HUES64 (cell line): ENCODE measurements around the gene PURA.

Experiments used
- H3K27ac ChIP-seq: 2 replicates; pipeline ENCODE4 v1.7.0; 2013; ENCODE audit warnings: low read depth, low read length, inconsistent platforms
- H3K27me3 ChIP-seq: 2 replicates; pipeline ENCODE4 v1.6.1; 2013; ENCODE audit warnings: mild to moderate bottlenecking, low read length; ENCODE audit not compliant: insufficient read depth
- H3K36me3 ChIP-seq: 2 replicates; pipeline ENCODE4 v1.6.1; 2013; ENCODE audit warnings: mild to moderate bottlenecking, low read length; ENCODE audit not compliant: insufficient read depth
- H3K4me1 ChIP-seq: 2 replicates; pipeline ENCODE4 v1.6.1; 2013; ENCODE audit warnings: mild to moderate bottlenecking, low read length, moderate library complexity; ENCODE audit not compliant: insufficient read depth
- H3K4me3 ChIP-seq: 2 replicates; pipeline ENCODE4 v1.5.1; 2013; ENCODE audit warnings: mild to moderate bottlenecking, low read length, moderate library complexity
- H3K9ac ChIP-seq: 2 replicates; pipeline ENCODE4 v1.6.1; 2013; ENCODE audit warnings: mild to moderate bottlenecking, low read depth, low read length
- H3K9me3 ChIP-seq: 2 replicates; pipeline ENCODE4 v1.6.1; 2013; ENCODE audit warnings: low read depth, low read length; ENCODE audit not compliant: insufficient read depth
- WGBS: fragments of 150-250, 120-280 bp; methylation state at CpG from one replicate; pipeline ENCODE4 v1.1.7; 2013; ENCODE audit warnings: missing lambda C conversion rate; 5-methylcytosine and 5-hydroxymethylcytosine counted together

Gene PURA

GRCh38 chr5:140110646-140110957 is 3.3 kb upstream of the PURA start:
- Histone ChIP-seq H3K9ac (no peak overlapping the region), H3K4me1 (peaks cover 42% of the 10 kb centered on the region), H3K9me3 (no peaks in the 10 kb centered on the region), H3K27ac (no peak overlapping the region), H3K36me3 (no peaks in the 10 kb centered on the region), H3K4me3 (no peak overlapping the region), H3K27me3 (peaks cover 88% of the 10 kb centered on the region)
- no CpG with 5 or more reads among the region's 1 CpG for WGBS

GRCh38 chr5:140111011-140111858 is 2.7 kb upstream of the PURA start:
- Histone ChIP-seq H3K27me3 (peaks cover 88% of the 10 kb centered on the region), H3K9me3 (no peaks in the 10 kb centered on the region), H3K4me3 (no peak overlapping the region), H3K36me3 (no peaks in the 10 kb centered on the region), H3K27ac (no peak overlapping the region), H3K4me1 (peaks cover 42% of the 10 kb centered on the region), H3K9ac (no peak overlapping the region)
- WGBS, result 3% methylated on average over 18 of the region's 18 CpGs

- H3K9ac ChIP-seq, result no peak overlapping the region
- H3K9me3 ChIP-seq, result no peaks in the 10 kb centered on the region
- H3K4me3 ChIP-seq, result peak overlapping the region; percentile 86; the same call in 1 of the 2 replicates
- 22% methylated on average over 8 of the region's 8 CpGs for WGBS
- peaks cover 37% of the 10 kb centered on the region for H3K4me1 ChIP-seq
- no peaks in the 10 kb centered on the region for H3K36me3 ChIP-seq
- H3K27me3 ChIP-seq, result peaks cover 88% of the 10 kb centered on the region
- H3K27ac ChIP-seq, result no peak overlapping the region
Measured at GRCh38 chr5:140111859-140112551, 1.9 kb upstream of the PURA start.

- no peak overlapping the region for H3K9ac ChIP-seq
- WGBS, result 3% methylated on average over 13 of the region's 13 CpGs
- H3K4me1 ChIP-seq, result peaks cover 36% of the 10 kb centered on the region
- no peak overlapping the region for H3K27ac ChIP-seq
- peaks cover 88% of the 10 kb centered on the region for H3K27me3 ChIP-seq
- H3K4me3 ChIP-seq, result peak overlapping the region; percentile 86
- H3K9me3 ChIP-seq, result no peaks in the 10 kb centered on the region
- H3K36me3 ChIP-seq, result no peaks in the 10 kb centered on the region
Measured at GRCh38 chr5:140112685-140113179, 1.2 kb upstream of the PURA start.

- 0 out of 2 replicates have a peak overlapping the region, but pooled peaks have one; percentile 1 for H3K9ac ChIP-seq
Measured at GRCh38 chr5:140113180-140113698, 670 bp upstream of the PURA start.

GRCh38 chr5:140114341-140115185 is 654 bp downstream of the PURA start:
- Histone ChIP-seq H3K27ac (no peak overlapping the region; the same call in 1 of the 2 replicates), H3K36me3 (no peaks in the 10 kb centered on the region), H3K4me1 (peaks cover 38% of the 10 kb centered on the region), H3K9ac (peak overlapping the region; percentile 67), H3K27me3 (peaks cover 76% of the 10 kb centered on the region), H3K9me3 (no peaks in the 10 kb centered on the region), H3K4me3 (peak overlapping the region; percentile 86)
- WGBS, result 1% methylated on average over 63 of the region's 65 CpGs

More at GRCh38 chr5:140113180-140113698, 670 bp upstream of the PURA start:
- peaks cover 40% of the 10 kb centered on the region for H3K4me1 ChIP-seq
- peaks cover 89% of the 10 kb centered on the region for H3K27me3 ChIP-seq
- under 1% methylated on average over 23 of the region's 28 CpGs for WGBS
- no peak overlapping the region for H3K27ac ChIP-seq
- H3K4me3 ChIP-seq, result peak overlapping the region; percentile 86
- no peaks in the 10 kb centered on the region for H3K9me3 ChIP-seq
- no peaks in the 10 kb centered on the region for H3K36me3 ChIP-seq

- no peaks in the 10 kb centered on the region for H3K9me3 ChIP-seq
- H3K36me3 ChIP-seq, result no peaks in the 10 kb centered on the region
- H3K9ac ChIP-seq, result no peak overlapping the region
- H3K27ac ChIP-seq, result no peak overlapping the region
- WGBS, result 24% methylated on average over 1 of the region's 1 CpG
- peaks cover 36% of the 10 kb centered on the region for H3K4me1 ChIP-seq
- H3K27me3 ChIP-seq, result peaks cover 70% of the 10 kb centered on the region
- H3K4me3 ChIP-seq, result peak overlapping the region; percentile 86
Measured at GRCh38 chr5:140115186-140115500, 1.2 kb downstream of the PURA start.

- peaks cover 56% of the 10 kb centered on the region for H3K27me3 ChIP-seq
- 60% methylated on average over 2 of the region's 2 CpGs for whole genome bisulfite sequencing
- peaks cover 26% of the 10 kb centered on the region for H3K4me1 ChIP-seq
- no peaks in the 10 kb centered on the region for H3K36me3 ChIP-seq
- H3K27ac ChIP-seq, result no peak overlapping the region
- no peaks in the 10 kb centered on the region for H3K9me3 ChIP-seq
- H3K4me3 ChIP-seq, result no peak overlapping the region
- H3K9ac ChIP-seq, result no peak overlapping the region
Measured at GRCh38 chr5:140116716-140117115, 2.8 kb downstream of the PURA start.

GRCh38 chr5:140117523-140117922 is 3.6 kb downstream of the PURA start:
- Histone ChIP-seq H3K9ac (no peak overlapping the region), H3K4me3 (no peak overlapping the region), H3K27ac (no peak overlapping the region), H3K9me3 (no peaks in the 10 kb centered on the region), H3K4me1 (peaks cover 18% of the 10 kb centered on the region), H3K36me3 (no peaks in the 10 kb centered on the region), H3K27me3 (peaks cover 48% of the 10 kb centered on the region)
- WGBS, result 62% methylated on average over 2 of the region's 3 CpGs

GRCh38 chr5:140118302-140118936 is 4.5 kb downstream of the PURA start:
- no peak overlapping the region for H3K9ac ChIP-seq
- H3K27ac ChIP-seq, result no peak overlapping the region
- H3K9me3 ChIP-seq, result no peaks in the 10 kb centered on the region
- peak overlapping the region; percentile 23; the same call in 1 of the 2 replicates for H3K4me3 ChIP-seq
- H3K4me1 ChIP-seq, result peaks cover 16% of the 10 kb centered on the region; the same call in 1 of the 2 replicates
- no peaks in the 10 kb centered on the region for H3K36me3 ChIP-seq
- peaks cover 39% of the 10 kb centered on the region for H3K27me3 ChIP-seq
- 71% methylated on average over 3 of the region's 3 CpGs for WGBS
